Subcutaneous adipose tissue (tissue), 4 donors: ENCODE results near the gene SOCS7. TPM values are rescaled to one million over a fixed set of nuclear protein-coding genes. Genes with fewer than 3 reads are reported as not detected.

Source experiments
- CTCF ChIP-seq: fragments of 450-650 bp; IDR thresholded peaks from one replicate; pipeline ENCODE4 v1.5.1; 2016; ENCODE audit warnings: low read depth, mild to moderate bottlenecking, control low read depth, antibody characterized with exemption, moderate library complexity
- total RNA-seq, 4 donors: library from RNA; depleted of rRNA; stranded (reverse); fragments of >200 nt; gene quantifications; one replicate each; pipeline ENCODE4 v1.1.0, GENCODE V29; 2016

Gene SOCS7
- total RNA-seq, 4 donors from 2014 or later, result 5.5 to 20.9 (median 8.8) TPM

GRCh38 chr17:38443356-38444031, 91.8 kb downstream of the SOCS7 start:
- no peak for TF ChIP-seq CTCF

- TF ChIP-seq CTCF, result no peak
Measured at GRCh38 chr17:38444151-38444550, 92.5 kb downstream of the SOCS7 start.

GRCh38 chr17:38447502-38448085, 96.0 kb downstream of the SOCS7 start:
- no peak for TF ChIP-seq CTCF

GRCh38 chr17:38448208-38448771, 96.6 kb downstream of the SOCS7 start:
- no peak for TF ChIP-seq CTCF

GRCh38 chr17:38449364-38449763, 97.7 kb downstream of the SOCS7 start:
- no peak for TF ChIP-seq CTCF

- no peak for TF ChIP-seq CTCF
Measured at GRCh38 chr17:38450557-38451029, 98.9 kb downstream of the SOCS7 start.

- TF ChIP-seq CTCF, result no peak
Measured at GRCh38 chr17:38451030-38451839, 99.6 kb downstream of the SOCS7 start.
